ENCODE data around the gene SMPD3. TPM values are rescaled to one million over a fixed set of nuclear protein-coding genes. Genes with fewer than 3 reads are reported as not detected.

Gene SMPD3
- total and polyA plus RNA-seq, 2 donors (not counting 3 experiments of a cell fraction or from before 2014, with no cell fraction given), result not detected

DNA sequence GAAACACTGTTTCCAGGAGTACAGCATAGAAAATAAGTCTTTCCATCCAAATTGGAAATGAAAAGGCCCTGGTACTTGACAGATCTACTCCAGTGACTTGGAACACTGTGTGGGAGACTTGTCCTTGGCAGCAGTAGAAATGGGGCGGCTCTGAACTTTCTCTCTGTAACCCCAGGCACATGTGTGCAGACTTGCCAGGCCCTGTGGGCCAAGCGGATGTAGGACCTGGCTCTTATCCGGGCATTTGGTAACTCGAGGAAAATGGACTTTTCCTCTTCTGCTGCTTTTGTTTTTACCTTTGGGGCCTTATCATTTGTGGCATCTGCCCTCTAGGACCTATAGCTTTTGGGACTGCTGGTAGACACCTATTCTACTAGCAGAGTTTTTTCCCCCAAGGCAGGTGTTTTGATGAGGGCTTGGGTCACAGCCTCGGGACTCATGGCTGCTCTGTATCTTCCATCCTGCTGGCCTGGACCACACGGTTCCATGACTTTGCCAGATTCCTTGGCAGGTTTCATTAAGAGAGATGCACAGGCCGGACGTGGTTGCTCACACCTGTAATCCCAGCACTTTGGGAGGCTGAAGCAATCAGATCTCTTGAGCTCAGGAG lies 43.5 kb downstream of the SMPD3 start:
- Histone ChIP-seq H3K27ac (ENCODE audit: insufficient read depth, low read depth, low read length) (no peak overlapping the region), H3K4me3 (replicated peaks in 1 of 3; ENCODE audit: insufficient read depth in 1 of 3, low read depth in 1 of 3, low read length in 3 of 3) (no peak overlapping the region), H3K9me1 (replicated peaks; ENCODE audit: control insufficient read depth, extremely low read depth, insufficient read depth, low read length) (no peaks in the 10 kb centered on the region), H3K36me3 (ENCODE audit: control insufficient read depth in 2 of 2, extremely low read depth in 1 of 2, insufficient read depth in 2 of 2, low read length in 2 of 2) (no peaks in the 10 kb centered on the region), H3K9me3 (replicated peaks; ENCODE audit: control insufficient read depth, insufficient read depth, low read length) (no peaks in the 10 kb centered on the region), H3K9ac (replicated peaks; ENCODE audit: extremely low read depth, insufficient read depth, low read length) (no peak overlapping the region), H2AFZ (ENCODE audit: low read depth, low read length) (no peak overlapping the region), H3K79me2 (ENCODE audit: control insufficient read depth, insufficient read depth, low read length) (no peaks in the 10 kb centered on the region), H3K4me1 (ENCODE audit: control insufficient read depth, extremely low read depth, insufficient read depth, low read length) (no peaks in the 10 kb centered on the region), H4K20me1 (replicated peaks; ENCODE audit: control insufficient read depth, extremely low read depth, insufficient read depth, low read length) (no peaks in the 10 kb centered on the region), H3K27me3 (ENCODE audit: control insufficient read depth in 2 of 2, insufficient read depth in 2 of 2, low read length in 2 of 2) (peaks cover 5 to 15% of the 10 kb centered on the region in 2 experiments), H3K4me2 (ENCODE audit: insufficient read depth, low read length) (no peak overlapping the region)
- DNase-seq (ENCODE audit: low read depth, low spot score), result no peak
- BruUV-seq (replicated peaks), result no TSS peak
- ChIA-PET CTCF (no interaction called here), POLR2A (no interaction called here)
- TF ChIP-seq EZH2 (IDR thresholded peaks at IDR 0.05; ENCODE audit: borderline replicate concordance, low read depth, low read length, severe bottlenecking) (no peak), MYC (IDR thresholded peaks at IDR 0.05; ENCODE audit: low read depth, low read length) (no peak), GATA2 (IDR thresholded peaks at IDR 0.05; ENCODE audit: insufficient read depth, insufficient read length, low read depth, low read length) (no peak), POLR2AphosphoS5 (IDR thresholded peaks at IDR 0.05; ENCODE audit: insufficient read depth, low read depth, low read length) (no peak), POLR2A (IDR thresholded peaks at IDR 0.05; ENCODE audit: low read depth, low read length) (no peak), JUN (IDR thresholded peaks at IDR 0.05; ENCODE audit: borderline replicate concordance, insufficient read depth, insufficient read length, low read depth) (no peak), FOS (IDR thresholded peaks at IDR 0.05; ENCODE audit: borderline replicate concordance, insufficient read depth, low read length) (no peak)
- TF ChIP-seq, protein P1, sequence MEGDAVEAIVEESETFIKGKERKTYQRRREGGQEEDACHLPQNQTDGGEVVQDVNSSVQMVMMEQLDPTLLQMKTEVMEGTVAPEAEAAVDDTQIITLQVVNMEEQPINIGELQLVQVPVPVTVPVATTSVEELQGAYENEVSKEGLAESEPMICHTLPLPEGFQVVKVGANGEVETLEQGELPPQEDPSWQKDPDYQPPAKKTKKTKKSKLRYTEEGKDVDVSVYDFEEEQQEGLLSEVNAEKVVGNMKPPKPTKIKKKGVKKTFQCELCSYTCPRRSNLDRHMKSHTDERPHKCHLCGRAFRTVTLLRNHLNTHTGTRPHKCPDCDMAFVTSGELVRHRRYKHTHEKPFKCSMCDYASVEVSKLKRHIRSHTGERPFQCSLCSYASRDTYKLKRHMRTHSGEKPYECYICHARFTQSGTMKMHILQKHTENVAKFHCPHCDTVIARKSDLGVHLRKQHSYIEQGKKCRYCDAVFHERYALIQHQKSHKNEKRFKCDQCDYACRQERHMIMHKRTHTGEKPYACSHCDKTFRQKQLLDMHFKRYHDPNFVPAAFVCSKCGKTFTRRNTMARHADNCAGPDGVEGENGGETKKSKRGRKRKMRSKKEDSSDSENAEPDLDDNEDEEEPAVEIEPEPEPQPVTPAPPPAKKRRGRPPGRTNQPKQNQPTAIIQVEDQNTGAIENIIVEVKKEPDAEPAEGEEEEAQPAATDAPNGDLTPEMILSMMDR (IDR thresholded peaks at IDR 0.05; ENCODE audit: extremely low read depth in 1 of 2, insufficient read depth in 1 of 2, low read depth in 1 of 2, low read length in 2 of 2), result no peak
- TF ChIP-seq, protein P2, sequence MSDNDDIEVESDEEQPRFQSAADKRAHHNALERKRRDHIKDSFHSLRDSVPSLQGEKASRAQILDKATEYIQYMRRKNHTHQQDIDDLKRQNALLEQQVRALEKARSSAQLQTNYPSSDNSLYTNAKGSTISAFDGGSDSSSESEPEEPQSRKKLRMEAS (IDR thresholded peaks at IDR 0.05; ENCODE audit: insufficient read depth, insufficient read length), result no peak
- intact Hi-C loops (cut with micrococcal nuclease), result no loop called here
- dilution Hi-C loops (cut with MboI; ENCODE audit: extremely low pct_ligation_motif_present, low sequenced_read_pairs), result no loop called here
- FAIRE-seq, result no peak

Measured in endothelial cell of umbilical vein (primary cell).